PC-9 (cell line): ENCODE measurements around the gene APBA3. TPM values are rescaled to one million over a fixed set of nuclear protein-coding genes. Genes with fewer than 3 reads are reported as not detected.

Experiments
- BruUV-seq: library from RNA; stranded (reverse); fragments of 400-500 nt; replicated peaks from 2 replicates; lab custom pipeline; 2021; lab: Mats Ljungman, UMichigan
- CTCF ChIA-PET: fragments of 300-600 bp; sonication (Branson Sonifier 250); formaldehyde crosslinking; loops from one replicate; lab custom pipeline; 2022; ENCODE audit warnings: antibody characterized with exemption; lab: Charles Lee
- POLR2A ChIA-PET: fragments of 300-600 bp; sonication (Branson Sonifier 250); formaldehyde crosslinking; loops from one replicate; lab custom pipeline; 2022; ENCODE audit warnings: antibody characterized with exemption; ENCODE audit not compliant: unreplicated experiment; lab: Charles Lee
- DNase-seq, 2 experiments: peaks; one replicate each; pipeline versions ENCODE4 v3.0.0 to v3.0.0-alpha.2; 2015 to 2022; ENCODE audit warnings: mixed read lengths in 1 of 2
- H2AFZ ChIP-seq: fragments of 200-600 bp; sonication (generic); 2 replicates; pipeline ENCODE4 v1.8.1; 2017; ENCODE audit warnings: antibody characterized with exemption
- H3F3A ChIP-seq: fragments of 200-600 bp; sonication (generic); 2 replicates; pipeline ENCODE4 v1.8.1; 2017; ENCODE audit warnings: antibody characterized with exemption, mild to moderate bottlenecking, low read depth; ENCODE audit not compliant: insufficient read depth
- H3K27ac ChIP-seq: fragments of 200-600 bp; sonication (generic); 2 replicates; pipeline ENCODE4 v1.6.1; 2016; ENCODE audit warnings: mixed run types
- H3K27me3 ChIP-seq: fragments of 200-600 bp; sonication (generic); 2 replicates; pipeline ENCODE4 v1.6.1; 2016; ENCODE audit warnings: low read depth, mixed run types; ENCODE audit not compliant: insufficient read depth
- H3K36me3 ChIP-seq: fragments of 200-600 bp; sonication (generic); 2 replicates; pipeline ENCODE4 v1.6.1; 2016; ENCODE audit warnings: low read depth, mixed run types
- H3K4me1 ChIP-seq: fragments of 200-600 bp; sonication (generic); replicated peaks from 2 replicates; pipeline ENCODE4 v1.6.1; 2016; ENCODE audit warnings: mixed run types; ENCODE audit not compliant: insufficient read depth
- H3K4me2 ChIP-seq: fragments of 200-600 bp; sonication (generic); 2 replicates; pipeline ENCODE4 v1.6.1; 2017; ENCODE audit warnings: mixed run types
- H3K4me3 ChIP-seq: fragments of 200-600 bp; sonication (generic); 2 replicates; pipeline ENCODE4 v1.6.1; 2016; ENCODE audit warnings: mixed run types
- H3K79me2 ChIP-seq: fragments of 200-600 bp; sonication (generic); 2 replicates; pipeline ENCODE4 v1.6.1; 2017; ENCODE audit warnings: low read depth, mixed run types
- H3K9me2 ChIP-seq: fragments of 200-600 bp; sonication (generic); 2 replicates; pipeline ENCODE4 v1.8.1; 2017; ENCODE audit warnings: mild to moderate bottlenecking; ENCODE audit not compliant: insufficient read depth
- H3K9me3 ChIP-seq: fragments of 200-600 bp; sonication (generic); 2 replicates; pipeline ENCODE4 v1.8.1; 2016; ENCODE audit warnings: low read depth; ENCODE audit not compliant: insufficient read depth
- H4K20me1 ChIP-seq: fragments of 200-600 bp; sonication (generic); 2 replicates; pipeline ENCODE4 v1.8.1; 2017; ENCODE audit not compliant: insufficient read depth
- CTCF ChIP-seq: fragments of 200-600 bp; sonication (generic); conservative IDR thresholded peaks from 2 replicates; pipeline ENCODE4 v1.6.1; 2017; ENCODE audit warnings: mixed run types, antibody characterized with exemption, mild to moderate bottlenecking, moderate library complexity
- EZH2 ChIP-seq: fragments of 200-600 bp; sonication (generic); IDR thresholded peaks from 2 replicates; pipeline ENCODE4 v1.8.0; 2017; ENCODE audit warnings: antibody characterized with exemption, low read depth
- intact Hi-C: fragments of 100-400 bp; cut with micrococcal nuclease; formaldehyde crosslinking; loops from one replicate; pipeline ENCODE4 v1.10.0; 2022; ENCODE audit not compliant: unreplicated experiment
- total RNA-seq: library from RNA; stranded (reverse); gene quantifications from 2 replicates; pipeline ENCODE4 v1.2.3, GENCODE V29; 2021

The APBA3 gene
- total RNA-seq, 1 experiment from 2014 or later: 16.0 TPM

- H3F3A ChIP-seq: peaks cover 4% of the 10 kb centered on the region; the same call in 1 of the 2 replicates
- no peaks in the 10 kb centered on the region for H3K9me2 ChIP-seq
- peaks cover 8% of the 10 kb centered on the region; the same call in 1 of the 2 replicates for H3K27me3 ChIP-seq
- DNase-seq: no peak
- ChIA-PET POLR2A (no interaction called here), CTCF (no interaction called here)
- intact Hi-C loops: no loop called here
- H2AFZ ChIP-seq: no peak overlapping the region
- H3K4me1 ChIP-seq: no peaks in the 10 kb centered on the region
- H3K27ac ChIP-seq: no peak overlapping the region
- TF ChIP-seq CTCF (no peak), EZH2 (no peak)
- H3K4me3 ChIP-seq: no peak overlapping the region
- H4K20me1 ChIP-seq: no peaks in the 10 kb centered on the region
- no TSS peak for BruUV-seq
- H3K9me3 ChIP-seq: no peaks in the 10 kb centered on the region
- no peaks in the 10 kb centered on the region for H3K36me3 ChIP-seq
- H3K79me2 ChIP-seq: no peaks in the 10 kb centered on the region
- H3K4me2 ChIP-seq: no peak overlapping the region
Observed at GRCh38 chr19:3807131-3807480, 45.6 kb upstream of the APBA3 start.

- TF ChIP-seq EZH2 (no peak), CTCF (no peak)
- Histone ChIP-seq H3K9me2 (no peaks in the 10 kb centered on the region), H3K9me3 (no peaks in the 10 kb centered on the region), H3K27me3 (peaks cover 15% of the 10 kb centered on the region), H3K4me2 (no peak overlapping the region), H3K4me1 (no peaks in the 10 kb centered on the region), H3K4me3 (no peak overlapping the region), H3F3A (peaks cover 4% of the 10 kb centered on the region; the same call in 1 of the 2 replicates), H3K36me3 (no peaks in the 10 kb centered on the region), H3K79me2 (no peaks in the 10 kb centered on the region), H3K27ac (no peak overlapping the region), H2AFZ (no peak overlapping the region), H4K20me1 (no peaks in the 10 kb centered on the region)
- no TSS peak for BruUV-seq
- ChIA-PET POLR2A (no interaction called here), CTCF (no interaction called here)
- intact Hi-C loops: no loop called here
- no peak for DNase-seq
Observed at GRCh38 chr19:3805859-3806258, 44.4 kb upstream of the APBA3 start.

GRCh38 chr19:3804429-3804828 is 42.9 kb upstream of the APBA3 start:
- no peak for TF ChIP-seq EZH2
- TF ChIP-seq CTCF: no peak
- POLR2A ChIA-PET: no interaction called here
- Histone ChIP-seq H3F3A (peaks cover 4% of the 10 kb centered on the region; the same call in 1 of the 2 replicates), H3K4me3 (no peak overlapping the region), H3K4me1 (no peaks in the 10 kb centered on the region), H3K79me2 (no peaks in the 10 kb centered on the region), H3K9me2 (no peaks in the 10 kb centered on the region), H4K20me1 (no peaks in the 10 kb centered on the region), H2AFZ (no peak overlapping the region), H3K9me3 (no peaks in the 10 kb centered on the region), H3K27me3 (peaks cover 9% of the 10 kb centered on the region), H3K4me2 (no peak overlapping the region), H3K36me3 (no peaks in the 10 kb centered on the region), H3K27ac (no peak overlapping the region)
- CTCF ChIA-PET: interaction anchor here (0.6 kb wide), 1 partner anchor 696 kb away, joined by 15 read pairs; no protein-coding TSS in a partner anchor
- intact Hi-C loops: no loop called here
- BruUV-seq: no TSS peak
- DNase-seq: no peak
